GM18909 (cell line): ENCODE data around the gene LETM1.

Source experiments
- ATAC-seq: cut with Tn5 transposase; IDR thresholded peaks from one replicate; pipeline ENCODE4 v1.9.1; 2021; ENCODE audit warnings: mild to moderate bottlenecking; ENCODE audit not compliant: unreplicated experiment, poor library complexity

The LETM1 gene

GRCh38 chr4:1798580-1799386 is 57.2 kb downstream of the LETM1 start:
- ATAC-seq = no peak

- no peak for ATAC-seq
Measured at GRCh38 chr4:1797861-1798579, 57.9 kb downstream of the LETM1 start.

- ATAC-seq = no peak
Measured at GRCh38 chr4:1797298-1797860, 58.6 kb downstream of the LETM1 start.

GRCh38 chr4:1796486-1797204 is 59.3 kb downstream of the LETM1 start:
- ATAC-seq = no peak

- no peak for ATAC-seq
Measured at GRCh38 chr4:1795299-1796195, 60.4 kb downstream of the LETM1 start.

GRCh38 chr4:1794809-1795298 is 61.1 kb downstream of the LETM1 start:
- ATAC-seq = no peak

- ATAC-seq = no peak
Measured at GRCh38 chr4:1793940-1794808, 61.8 kb downstream of the LETM1 start.

GRCh38 chr4:1793496-1793840 is 62.5 kb downstream of the LETM1 start:
- no peak for ATAC-seq

- no peak for ATAC-seq
Measured at GRCh38 chr4:1792832-1793495, 63.0 kb downstream of the LETM1 start, which contains the start of gene FGFR3. FGFR3 (plus strand) TSS chr4:1793293; CDS start chr4:1793935, 642 bp downstream.

GRCh38 chr4:1792158-1792831 is 63.7 kb downstream of the LETM1 start:
- ATAC-seq = no peak

GRCh38 chr4:1790005-1790404 is 66.0 kb downstream of the LETM1 start:
- ATAC-seq = no peak

- ATAC-seq = no peak
Measured at GRCh38 chr4:1789552-1789951, 66.4 kb downstream of the LETM1 start.

GRCh38 chr4:1788254-1788973 is 67.5 kb downstream of the LETM1 start:
- no peak for ATAC-seq

- no peak for ATAC-seq
Measured at GRCh38 chr4:1787411-1788077, 68.4 kb downstream of the LETM1 start.

GRCh38 chr4:1786544-1787362 is 69.2 kb downstream of the LETM1 start:
- no peak for ATAC-seq

- no peak for ATAC-seq
Measured at GRCh38 chr4:1785592-1785991, 70.4 kb downstream of the LETM1 start.
